SK-N-SH (cell line): ENCODE measurements around the gene ZFAND4. TPM values are rescaled to one million over a fixed set of nuclear protein-coding genes. Genes with fewer than 3 reads are reported as not detected.
"Not testable (repeated sequence)": the region's sequence is repeated elsewhere in the genome, so short reads cannot be mapped to it uniquely, and the experiment has no call there.

Experiments
- CTCF ChIA-PET: fragments of 300-600, 350-600 bp; formaldehyde crosslinking; extraction: SDS; loops from one replicate; lab custom pipeline; 2021; lab: Yijun Ruan, JAX
- POLR2A ChIA-PET: fragments of 350-600 bp; sonication (Branson Sonifier 250); formaldehyde crosslinking; extraction: SDS; loops from one replicate; lab custom pipeline; 2020; ENCODE audit warnings: antibody characterized with exemption, inconsistent platforms; lab: Yijun Ruan, JAX
- DNase-seq: peaks from one replicate; pipeline ENCODE4 v3.0.0; 2012
- H2AFZ ChIP-seq: fragments of 200-600 bp; sonication (generic); 2 replicates; pipeline ENCODE4 v1.8.1; 2016; ENCODE audit warnings: antibody characterized with exemption, mild to moderate bottlenecking, low read depth
- H3F3A ChIP-seq: fragments of 200-600 bp; sonication (generic); replicated peaks from 2 replicates; pipeline ENCODE3; 2016; ENCODE audit warnings: antibody characterized with exemption, mild to moderate bottlenecking; ENCODE audit not compliant: insufficient read depth
- H3K27ac ChIP-seq, 2 experiments: fragments of 200-500 bp in 1 of 2; fragments of 200-600 bp in 1 of 2; sonication (Bioruptor generic) in 1 of 2; sonication (generic), shearing (Covaris generic) in 1 of 2; 2 replicates each; pipeline versions ENCODE4 v1.5.1 to v1.6.1; 2014 to 2016; ENCODE audit warnings: low read depth in 2 of 2, inconsistent platforms in 1 of 2, low read length in 1 of 2, mild to moderate bottlenecking in 1 of 2, mixed read lengths in 1 of 2
- H3K27me3 ChIP-seq: fragments of 200-600 bp; sonication (generic), shearing (Covaris generic); 2 replicates; pipeline ENCODE4 v1.6.1; 2016; ENCODE audit warnings: mixed run types; ENCODE audit not compliant: insufficient read depth
- H3K36me3 ChIP-seq, 2 experiments: fragments of 200-500 bp in 1 of 2; fragments of 200-600 bp in 1 of 2; sonication (Bioruptor generic) in 1 of 2; sonication (generic) in 1 of 2; replicated peaks in 1 of 2; 2 replicates each; pipeline versions ENCODE3 to v1.5.1; 2014 to 2016; ENCODE audit warnings: low read length in 1 of 2, mild to moderate bottlenecking in 1 of 2; ENCODE audit not compliant: insufficient read depth in 2 of 2, control insufficient read depth in 1 of 2
- H3K4me1 ChIP-seq, 2 experiments: fragments of 200-500 bp in 1 of 2; fragments of 200-600 bp in 1 of 2; sonication (Bioruptor generic) in 1 of 2; sonication (generic), shearing (Covaris generic) in 1 of 2; 2 replicates each; pipeline versions ENCODE4 v1.5.1 to v1.6.1; 2014 to 2016; ENCODE audit warnings: low read depth in 1 of 2, low read length in 1 of 2, mixed run types in 1 of 2; ENCODE audit not compliant: insufficient read depth in 2 of 2, control insufficient read depth in 1 of 2
- H3K4me2 ChIP-seq: fragments of 200-600 bp; sonication (generic), shearing (Covaris generic); 2 replicates; pipeline ENCODE4 v1.6.1; 2017; ENCODE audit warnings: mixed run types
- H3K4me3 ChIP-seq, 2 experiments: fragments of 200-500 bp in 1 of 2; fragments of 200-600 bp in 1 of 2; sonication (Bioruptor generic) in 1 of 2; sonication (generic), shearing (Covaris generic) in 1 of 2; 2 replicates each; pipeline versions ENCODE4 v1.5.1 to v1.8.1; 2014 to 2016; ENCODE audit warnings: low read depth in 2 of 2, inconsistent platforms in 1 of 2, low read length in 1 of 2, mild to moderate bottlenecking in 1 of 2, mixed read lengths in 1 of 2, moderate library complexity in 1 of 2
- H3K79me2 ChIP-seq: fragments of 200-600 bp; sonication (generic); 2 replicates; pipeline ENCODE4 v1.8.1; 2017; ENCODE audit warnings: mild to moderate bottlenecking; ENCODE audit not compliant: insufficient read depth
- H3K9ac ChIP-seq: fragments of 200-600 bp; sonication (generic); 2 replicates; pipeline ENCODE4 v1.6.1; 2017; ENCODE audit warnings: mixed run types
- H3K9me2 ChIP-seq: fragments of 200-600 bp; sonication (generic); 2 replicates; pipeline ENCODE4 v1.6.1; 2017; ENCODE audit warnings: mixed run types
- H3K9me3 ChIP-seq: fragments of 200-600 bp; sonication (generic); 2 replicates; pipeline ENCODE4 v1.6.1; 2017; ENCODE audit warnings: mixed run types, mild to moderate bottlenecking, moderate library complexity
- H4K20me1 ChIP-seq: fragments of 200-600 bp; sonication (generic); 2 replicates; pipeline ENCODE4 v1.6.1; 2017; ENCODE audit warnings: mild to moderate bottlenecking, mixed run types; ENCODE audit not compliant: insufficient read depth
- CHD2 ChIP-seq: fragments of 150-350 bp; IDR thresholded peaks from 2 replicates; pipeline ENCODE4 v1.6.1; 2018; ENCODE audit warnings: low read length; ENCODE audit not compliant: partially characterized antibody
- EP300 ChIP-seq, 2 experiments: IDR thresholded peaks; 2 replicates each; pipeline versions ENCODE4 v1.4.0 to v1.6.1; 2012; ENCODE audit warnings: borderline replicate concordance in 1 of 2, low read depth in 1 of 2, low read length in 1 of 2
- EZH2phosphoT487 ChIP-seq: fragments of 200-600 bp; sonication (generic); IDR thresholded peaks from 2 replicates; pipeline ENCODE4 v1.6.1; 2017; ENCODE audit warnings: low read depth, mixed run types, mild to moderate bottlenecking, antibody characterized with exemption, moderate library complexity, borderline replicate concordance
- FOSL2 ChIP-seq: IDR thresholded peaks from 2 replicates; pipeline ENCODE4 v1.4.0; 2012; ENCODE audit warnings: low read depth, mild to moderate bottlenecking, moderate library complexity, borderline replicate concordance
- FOXM1 ChIP-seq: IDR thresholded peaks from 2 replicates; pipeline ENCODE4 v1.4.0; 2012; ENCODE audit warnings: low read depth, mild to moderate bottlenecking
- GATA2 ChIP-seq: sonication (generic); formaldehyde crosslinking; IDR thresholded peaks from 2 replicates; pipeline ENCODE4 v1.5.0; 2020; ENCODE audit warnings: mild to moderate bottlenecking, missing genetic modification reagents
- MEF2A ChIP-seq: IDR thresholded peaks from 2 replicates; pipeline ENCODE4 v1.4.0; 2012; ENCODE audit warnings: low read depth, borderline replicate concordance
- NRF1 ChIP-seq: IDR thresholded peaks from 2 replicates; pipeline ENCODE4 v1.6.1; 2012; ENCODE audit warnings: low read depth, mild to moderate bottlenecking, low read length
- RAD21 ChIP-seq: IDR thresholded peaks from 2 replicates; pipeline ENCODE4 v1.6.1; 2012; ENCODE audit warnings: mild to moderate bottlenecking, low read length
- RXRA ChIP-seq: IDR thresholded peaks from 2 replicates; pipeline ENCODE4 v1.4.0; 2012; ENCODE audit warnings: low read depth, mild to moderate bottlenecking, borderline replicate concordance
- SMC3 ChIP-seq: IDR thresholded peaks from 2 replicates; pipeline ENCODE4 v1.6.1; 2012; ENCODE audit warnings: low read depth, low read length, improper control_type of control experiment
- TAF1 ChIP-seq: IDR thresholded peaks from 2 replicates; pipeline ENCODE4 v1.6.1; 2012; ENCODE audit warnings: low read depth, mild to moderate bottlenecking, low read length, moderate library complexity, borderline replicate concordance
- TCF12 ChIP-seq: IDR thresholded peaks from 2 replicates; pipeline ENCODE4 v1.4.0; 2012
- WGBS: methylation state at CpG from one replicate; pipeline ENCODE4 v1.1.6; 2017; ENCODE audit warnings: low lambda C conversion rate; 5-methylcytosine and 5-hydroxymethylcytosine counted together
- polyA plus RNA-seq, 3 experiments: library from polyadenylated mRNA; depleted of rRNA; stranded (reverse); fragments of >200 nt; gene quantifications; 2 replicates each; pipeline ENCODE4 v1.2.3, GENCODE V29; 2012
- TF ChIP-seq, protein P1 (sequence below): IDR thresholded peaks from 2 replicates; pipeline ENCODE4 v1.4.0; 2012; ENCODE audit warnings: low read depth, borderline replicate concordance
- TF ChIP-seq, protein P2 (sequence below): IDR thresholded peaks from 2 replicates; pipeline ENCODE4 v1.4.0; 2012; ENCODE audit warnings: low read depth
- TF ChIP-seq, protein P3 (sequence below): IDR thresholded peaks from 2 replicates; pipeline ENCODE4; 2012
- TF ChIP-seq, protein P4 (sequence below): fragments of 150-350 bp; IDR thresholded peaks from 2 replicates; pipeline ENCODE4 v1.6.1; 2017; ENCODE audit warnings: antibody characterized with exemption, low read length, low read depth, borderline replicate concordance

ZFAND4 gene
- polyA plus RNA-seq, 1 of the 3 experiments (the other 2 are of a cell fraction) = 2.0 TPM

DNA sequence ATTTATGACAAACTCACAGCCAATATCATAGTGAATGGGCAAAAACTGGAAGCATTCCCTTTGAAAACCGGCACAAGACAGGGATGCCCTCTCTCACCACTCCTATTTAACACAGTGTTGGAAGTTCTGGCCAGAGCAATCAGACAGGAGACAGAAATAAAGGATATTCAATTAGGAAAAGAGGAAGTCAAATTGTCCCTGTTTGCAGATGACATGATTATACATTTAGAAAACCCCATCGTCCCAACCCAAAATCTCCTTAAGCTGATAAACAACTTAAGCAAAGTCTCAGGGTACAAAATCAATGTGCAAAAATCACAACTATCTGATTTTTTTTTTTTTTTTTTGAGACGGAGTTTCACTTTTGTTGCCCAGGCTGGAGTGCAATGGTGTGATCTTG lies 2.7 kb downstream of the ZFAND4 start:
- H3K9ac ChIP-seq, H3K9me3 ChIP-seq, H3K4me3 ChIP-seq, H3K4me2 ChIP-seq, DNase-seq, H2AFZ ChIP-seq, H3K9me2 ChIP-seq, H3K27me3 ChIP-seq, POLR2A ChIA-PET, H3K27ac ChIP-seq, H3K36me3 ChIP-seq, H3K4me1 ChIP-seq, H4K20me1 ChIP-seq, H3F3A ChIP-seq: not testable (repeated sequence)
- 90% methylated on average over 3 of the region's 3 CpGs for WGBS
- peaks cover 25% of the 10 kb centered on the region for H3K79me2 ChIP-seq
- CTCF ChIA-PET = interaction anchor here (1.2 to 1.4 kb wide), 2 partner anchors 13 to 205 kb away, joined by 3 read pairs; no protein-coding TSS in a partner anchor

DNA sequence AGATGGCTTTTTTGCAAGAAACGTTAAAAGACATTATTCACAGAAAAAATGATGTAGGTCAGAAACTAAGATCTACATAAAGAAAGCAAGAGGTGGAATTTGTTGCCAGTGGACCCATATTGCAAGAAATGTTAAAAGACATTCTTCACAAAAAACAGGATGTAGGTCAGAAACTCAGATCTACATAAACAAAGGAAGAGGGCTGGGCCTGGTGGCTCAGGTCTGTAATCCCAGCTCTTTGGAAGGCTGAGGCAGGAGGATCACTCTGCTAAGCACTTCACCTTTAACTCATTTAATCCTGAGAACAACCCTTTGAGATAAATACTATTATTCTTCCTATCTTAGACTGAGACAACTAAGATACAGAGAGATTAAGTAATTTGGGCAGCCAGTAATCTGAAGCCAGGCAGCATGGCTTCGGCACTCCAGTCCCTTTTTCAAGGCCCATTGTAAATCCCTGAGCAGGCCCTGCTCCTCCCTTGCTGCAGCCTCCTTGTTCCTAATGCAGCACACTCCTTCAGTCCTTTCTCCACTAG lies 11.6 kb downstream of the ZFAND4 start:
- H2AFZ ChIP-seq = no peak overlapping the region
- no peak overlapping the region for H3K4me2 ChIP-seq
- H3F3A ChIP-seq = peaks cover 4% of the 10 kb centered on the region
- H3K27me3 ChIP-seq = no peaks in the 10 kb centered on the region
- no peaks in the 10 kb centered on the region for H3K4me1 ChIP-seq
- no peaks in the 10 kb centered on the region for H3K9me2 ChIP-seq
- 93% methylated on average over 2 of the region's 2 CpGs for whole genome bisulfite sequencing
- peaks cover 4% of the 10 kb centered on the region for H3K79me2 ChIP-seq
- H4K20me1 ChIP-seq = no peaks in the 10 kb centered on the region
- DNase-seq = no peak
- CTCF ChIA-PET = no interaction called here
- no peaks in the 10 kb centered on the region for H3K36me3 ChIP-seq
- no peak for TF ChIP-seq RAD21
- no peak for TF ChIP-seq EP300 (IDR thresholded peaks at IDR 0.05; ENCODE audit: borderline replicate concordance in 1 of 2, low read depth in 1 of 2, low read length in 1 of 2)
- TF ChIP-seq GATA2 (CRISPR knock-in tag) = no peak
- TF ChIP-seq FOSL2 = no peak
- no peak for TF ChIP-seq EZH2phosphoT487
- TF ChIP-seq MEF2A = no peak
- no peak for TF ChIP-seq CHD2
- TF ChIP-seq, protein P1, sequence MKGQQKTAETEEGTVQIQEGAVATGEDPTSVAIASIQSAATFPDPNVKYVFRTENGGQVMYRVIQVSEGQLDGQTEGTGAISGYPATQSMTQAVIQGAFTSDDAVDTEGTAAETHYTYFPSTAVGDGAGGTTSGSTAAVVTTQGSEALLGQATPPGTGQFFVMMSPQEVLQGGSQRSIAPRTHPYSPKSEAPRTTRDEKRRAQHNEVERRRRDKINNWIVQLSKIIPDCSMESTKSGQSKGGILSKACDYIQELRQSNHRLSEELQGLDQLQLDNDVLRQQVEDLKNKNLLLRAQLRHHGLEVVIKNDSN = no peak
- TF ChIP-seq, protein P2, sequence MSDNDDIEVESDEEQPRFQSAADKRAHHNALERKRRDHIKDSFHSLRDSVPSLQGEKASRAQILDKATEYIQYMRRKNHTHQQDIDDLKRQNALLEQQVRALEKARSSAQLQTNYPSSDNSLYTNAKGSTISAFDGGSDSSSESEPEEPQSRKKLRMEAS = no peak
- TF ChIP-seq RXRA = no peak
- no peak for TF ChIP-seq SMC3
- no peak for TF ChIP-seq TCF12
- no peak for TF ChIP-seq NRF1
- no peak for TF ChIP-seq FOXM1
- TF ChIP-seq, protein P3, sequence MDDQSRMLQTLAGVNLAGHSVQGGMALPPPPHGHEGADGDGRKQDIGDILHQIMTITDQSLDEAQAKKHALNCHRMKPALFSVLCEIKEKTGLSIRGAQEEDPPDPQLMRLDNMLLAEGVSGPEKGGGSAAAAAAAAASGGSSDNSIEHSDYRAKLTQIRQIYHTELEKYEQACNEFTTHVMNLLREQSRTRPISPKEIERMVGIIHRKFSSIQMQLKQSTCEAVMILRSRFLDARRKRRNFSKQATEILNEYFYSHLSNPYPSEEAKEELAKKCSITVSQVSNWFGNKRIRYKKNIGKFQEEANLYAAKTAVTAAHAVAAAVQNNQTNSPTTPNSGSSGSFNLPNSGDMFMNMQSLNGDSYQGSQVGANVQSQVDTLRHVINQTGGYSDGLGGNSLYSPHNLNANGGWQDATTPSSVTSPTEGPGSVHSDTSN = no peak
- TF ChIP-seq TAF1 = no peak
- TF ChIP-seq, protein P4, sequence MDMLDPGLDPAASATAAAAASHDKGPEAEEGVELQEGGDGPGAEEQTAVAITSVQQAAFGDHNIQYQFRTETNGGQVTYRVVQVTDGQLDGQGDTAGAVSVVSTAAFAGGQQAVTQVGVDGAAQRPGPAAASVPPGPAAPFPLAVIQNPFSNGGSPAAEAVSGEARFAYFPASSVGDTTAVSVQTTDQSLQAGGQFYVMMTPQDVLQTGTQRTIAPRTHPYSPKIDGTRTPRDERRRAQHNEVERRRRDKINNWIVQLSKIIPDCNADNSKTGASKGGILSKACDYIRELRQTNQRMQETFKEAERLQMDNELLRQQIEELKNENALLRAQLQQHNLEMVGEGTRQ = no peak
- TF ChIP-seq, all 33 proteins: peak for 0
- Histone ChIP-seq H3K9me3 (0 out of 2 replicates have a peak, but pooled peaks cover 6% of the 10 kb centered on the region), H3K4me3 (no peak overlapping the region), H3K9ac (no peak overlapping the region), H3K27ac (no peak overlapping the region)
- POLR2A ChIA-PET = no interaction called here
